Psoas muscle (tissue), 8 donors: ENCODE results near the gene KCND3. TPM values are rescaled to one million over a fixed set of nuclear protein-coding genes. Genes with fewer than 3 reads are reported as not detected.

Source experiments
- ATAC-seq, 4 donors: fragments of 200-7000 bp; cut with Tn5 transposase; one replicate each; pipeline ENCODE4 v1.9.1; 2020; ENCODE audit warnings: moderate library complexity in 3 of 4, mild to moderate bottlenecking in 2 of 4
- DNase-seq, 2 donors: peaks; one replicate each; pipeline ENCODE4 v3.0.0-alpha.2; 2020
- H3K27ac ChIP-seq: fragments of 200-600 bp; one replicate; pipeline ENCODE4 v1.8.0; 2022
- H3K27me3 ChIP-seq, 3 donors: fragments of 200-600 bp in 1 of 3; one replicate each; pipeline versions ENCODE4 v1.6.1 to v1.8.0; 2013 to 2022; ENCODE audit warnings: low read length in 2 of 3, mild to moderate bottlenecking in 2 of 3, moderate library complexity in 1 of 3; ENCODE audit not compliant: insufficient read depth in 3 of 3
- H3K36me3 ChIP-seq, 2 donors: fragments of 200-600 bp in 1 of 2; one replicate each; pipeline versions ENCODE4 v1.6.1 to v1.8.0; 2013 to 2022; ENCODE audit warnings: low read depth in 1 of 2, mild to moderate bottlenecking in 1 of 2, moderate library complexity in 1 of 2; ENCODE audit not compliant: insufficient read depth in 1 of 2
- H3K4me1 ChIP-seq: fragments of 200-600 bp; one replicate; pipeline ENCODE4 v1.8.0; 2022
- H3K4me3 ChIP-seq: fragments of 200-600 bp; one replicate; pipeline ENCODE4 v1.8.0; 2022; ENCODE audit warnings: mild to moderate bottlenecking
- H3K9me3 ChIP-seq: fragments of 200-600 bp; one replicate; pipeline ENCODE4 v1.8.0; 2022
- CTCF ChIP-seq: fragments of 200-600 bp; IDR thresholded peaks from one replicate; pipeline ENCODE4 v1.8.0; 2022; ENCODE audit warnings: antibody characterized with exemption
- WGBS, 3 donors: extraction: QIAGEN DNeasy Blood & Tissue Kit; methylation state at CpG; one replicate each; pipeline versions ENCODE4 v1.1.6 to v1.1.7; 2013; 5-methylcytosine and 5-hydroxymethylcytosine counted together
- intact Hi-C, 2 donors: fragments of 100-400 bp; cut with DNase I; formaldehyde crosslinking; loops; one replicate each; pipeline versions ENCODE4 v1.11.0 to v1.14.2; 2022
- polyA plus RNA-seq, 3 donors: library from polyadenylated mRNA; stranded (reverse); fragments of 200-250 nt; gene quantifications; one replicate each; pipeline ENCODE4 v1.2.3, GENCODE V29; 2013
- total RNA-seq, 4 donors: library from RNA; stranded (reverse); fragmentation: NEBNext Ultra II Directional in 2 of 4; extraction: Animal tissue kit (Norgen Biotek cat#: 25700) in 2 of 4; gene quantifications; one replicate each; pipeline versions ENCODE4 v1.2.1 to v1.2.4, GENCODE V29; 2021 to 2023
- donor health status: healthy with polysubstance abuse.
- donor health status: DM: no; HTN: no; CAD: no; lungs with moderate emphysema.
- donor health status: Bipolar disorder and iron deficiency.
- donor health status: healthy.
- donor health status: DM: yes; HTN: yes; CAD: no.
- donor health status: DM: no; HTN: no; CAD: no.
- donor health status: DM: no; HTN: no; CAD: no.
- donor health status: DM: yes; HTN: yes; CAD: no.

The KCND3 gene
- total and polyA plus RNA-seq, 7 donors, result 0.53 to 4.1 (median 1.3) TPM

GRCh38 chr1:111737216-111738132 is 252.0 kb downstream of the KCND3 start:
- intact Hi-C loops, result no loop called here
- Histone ChIP-seq H3K9me3 (no peaks in the 10 kb centered on the region), H3K27me3 (peaks cover 0 to 2% (median 0%) of the 10 kb centered on the region in 3 donors), H3K36me3 (peaks cover 0 to 14% of the 10 kb centered on the region in 2 donors), H3K4me1 (peaks cover 55% of the 10 kb centered on the region), H3K27ac (peak overlapping the region; percentile 95), H3K4me3 (peak overlapping the region; percentile 92)
- TF ChIP-seq CTCF, result no peak
- DNase-seq, result no peak
- WGBS, 3 donors, result 34 to 39% (median 37%) methylated on average over 8 of the region's 8 CpGs
- ATAC-seq, result no peak

- intact Hi-C loops, result no loop called here
- ATAC-seq (no peak), DNase-seq (peak; percentile 53 to 74)
- Histone ChIP-seq H3K4me3 (peak overlapping the region; percentile 92), H3K9me3 (no peaks in the 10 kb centered on the region), H3K27ac (peak overlapping the region; percentile 95), H3K27me3 (no peaks in the 10 kb centered on the region), H3K4me1 (peaks cover 59% of the 10 kb centered on the region), H3K36me3 (peaks cover 0 to 14% of the 10 kb centered on the region in 2 donors)
- 25 to 45% (median 29%) methylated on average over 4 of the region's 4 CpGs for WGBS, 3 donors
- TF ChIP-seq CTCF, result no peak
Measured at GRCh38 chr1:111736548-111737215, 252.8 kb downstream of the KCND3 start.

- Histone ChIP-seq H3K4me3 (peak overlapping the region; percentile 92), H3K4me1 (peaks cover 66% of the 10 kb centered on the region), H3K27ac (peak overlapping the region; percentile 95), H3K27me3 (no peaks in the 10 kb centered on the region), H3K36me3 (peaks cover 0 to 14% of the 10 kb centered on the region in 2 donors), H3K9me3 (no peaks in the 10 kb centered on the region)
- 25 to 53% (median 30%) methylated on average over 8 of the region's 8 CpGs for WGBS, 3 donors
- ATAC-seq (no peak), DNase-seq (no peak)
- TF ChIP-seq CTCF, result no peak
- intact Hi-C loops, result no loop called here
Measured at GRCh38 chr1:111735858-111736544, 253.5 kb downstream of the KCND3 start.

- no peak for DNase-seq
- no peak for ATAC-seq
- H3K36me3 ChIP-seq, result peaks cover 0 to 14% of the 10 kb centered on the region in 2 donors
- WGBS, 3 donors, result 49 to 68% (median 54%) methylated on average over 4 of the region's 4 CpGs
- peak overlapping the region; percentile 95 for H3K27ac ChIP-seq
- intact Hi-C loops, result no loop called here
- H3K27me3 ChIP-seq, result no peaks in the 10 kb centered on the region
- H3K9me3 ChIP-seq, result no peaks in the 10 kb centered on the region
- no peak for TF ChIP-seq CTCF
- peaks cover 73% of the 10 kb centered on the region for H3K4me1 ChIP-seq
- H3K4me3 ChIP-seq, result no peak overlapping the region
Measured at GRCh38 chr1:111735321-111735720, 254.1 kb downstream of the KCND3 start.
